ENCODE measurements around the gene GZMA. TPM values are rescaled to one million over a fixed set of nuclear protein-coding genes. Genes with fewer than 3 reads are reported as not detected.

The GZMA gene
- total RNA-seq, 2 experiments from 2014 or later: not detected

- POLR2A ChIA-PET: no interaction called here
- Histone ChIP-seq H3K79me2 (ENCODE audit: insufficient read depth, low read depth, low read length) (no peaks in the 10 kb centered on the region), H3K4me1 (ENCODE audit: insufficient read depth, low read length, poor library complexity, severe bottlenecking) (no peaks in the 10 kb centered on the region), H3K27ac (ENCODE audit: low read depth, low read length, poor library complexity, severe bottlenecking) (no peak overlapping the region), H3K4me3 (ENCODE audit: low read depth, low read length, poor library complexity, severe bottlenecking) (no peak overlapping the region), H3K9me3 (ENCODE audit: low read length) (no peaks in the 10 kb centered on the region), H3K9me2 (ENCODE audit: insufficient read depth, low read length) (no peaks in the 10 kb centered on the region), H3K36me3 (ENCODE audit: insufficient read depth, low read length) (no peaks in the 10 kb centered on the region), H3K4me2 (ENCODE audit: low read length) (no peak overlapping the region), H4K20me1 (ENCODE audit: insufficient read depth, low read length) (no peaks in the 10 kb centered on the region), H2AFZ (ENCODE audit: low read length) (no peak overlapping the region)
- BruUV-seq (replicated peaks): no TSS peak
- no peak for TF ChIP-seq EZH2phosphoT487 (IDR thresholded peaks at IDR 0.05; ENCODE audit: borderline replicate concordance, low read depth, low read length)
- no peak for TF ChIP-seq CTCF (conservative IDR thresholded peaks at IDR 0.05; ENCODE audit: low read length)
- intact Hi-C loops (cut with micrococcal nuclease; ENCODE audit: unreplicated experiment): no loop called here
- no peak for DNase-seq (ENCODE audit: low spot score)
- CTCF ChIA-PET (ENCODE audit: unreplicated experiment): no interaction called here
These were observed 52.4 kb downstream of the GZMA start for GRCh38 chr5:55154873-55155272.

Other genes starting within 250 kb of the GZMA start
- gene ESM1, start 117.1 kb upstream of the GZMA start, total RNA-seq (2014; rRNA removed; shearing (Covaris generic)): not detected in 2 replicates
- gene ESM1, start 117.1 kb upstream of the GZMA start, total RNA-seq (2022): not detected in 2 replicates
- not detected in 2 replicates for gene GZMK, start 78.4 kb upstream of the GZMA start, total RNA-seq (2014; rRNA removed; shearing (Covaris generic))
- not detected in 2 replicates for gene GZMK, start 78.4 kb upstream of the GZMA start, total RNA-seq (2022)
- gene GPX8, start 57.5 kb downstream of the GZMA start, total RNA-seq (2014; rRNA removed; shearing (Covaris generic)): not detected in 2 replicates
- not detected in 2 replicates for gene GPX8, start 57.5 kb downstream of the GZMA start, total RNA-seq (2022)
- not detected in 2 replicates for gene CDC20B, start 70.5 kb downstream of the GZMA start, total RNA-seq (2014; rRNA removed; shearing (Covaris generic))
- gene CDC20B, start 70.5 kb downstream of the GZMA start, total RNA-seq (2022): not detected in 2 replicates
- gene MCIDAS, start 124.7 kb downstream of the GZMA start, total RNA-seq (2014; rRNA removed; shearing (Covaris generic)): not detected in 2 replicates
- gene MCIDAS, start 124.7 kb downstream of the GZMA start, total RNA-seq (2022): 0.21 TPM in 1 of 2 replicates, not detected in the other
- gene CCNO, start 131.0 kb downstream of the GZMA start, total RNA-seq (2014; rRNA removed; shearing (Covaris generic)): 1.3 and 2.4 TPM in 2 replicates
- 2.3 and 3.3 TPM in 2 replicates for gene CCNO, start 131.0 kb downstream of the GZMA start, total RNA-seq (2022)
- gene DHX29, start 205.0 kb downstream of the GZMA start, total RNA-seq (2014; rRNA removed; shearing (Covaris generic)): 12.7 and 13.2 TPM in 2 replicates
- 17.4 and 19.9 TPM in 2 replicates for gene DHX29, start 205.0 kb downstream of the GZMA start, total RNA-seq (2022)
- gene MTREX, start 205.3 kb downstream of the GZMA start, total RNA-seq (2014; rRNA removed; shearing (Covaris generic)): 62.7 and 84.7 TPM in 2 replicates
- 118 and 125 TPM in 2 replicates for gene MTREX, start 205.3 kb downstream of the GZMA start, total RNA-seq (2022)

Data from OCI-LY7 (cell line).